ENCODE measurements around the gene TRIM32. TPM values are rescaled to one million over a fixed set of nuclear protein-coding genes. Genes with fewer than 3 reads are reported as not detected.

TRIM32 gene
- total RNA-seq, 1 experiment from 2014 or later: 31.7 TPM

- no peak for DNase-seq (ENCODE audit: low spot score)
Observed at GRCh38 chr9:116705531-116705930, 18.4 kb downstream of the TRIM32 start.

- no peak for DNase-seq (ENCODE audit: low spot score)
Observed at GRCh38 chr9:116706310-116707290, 19.5 kb downstream of the TRIM32 start.

DNA sequence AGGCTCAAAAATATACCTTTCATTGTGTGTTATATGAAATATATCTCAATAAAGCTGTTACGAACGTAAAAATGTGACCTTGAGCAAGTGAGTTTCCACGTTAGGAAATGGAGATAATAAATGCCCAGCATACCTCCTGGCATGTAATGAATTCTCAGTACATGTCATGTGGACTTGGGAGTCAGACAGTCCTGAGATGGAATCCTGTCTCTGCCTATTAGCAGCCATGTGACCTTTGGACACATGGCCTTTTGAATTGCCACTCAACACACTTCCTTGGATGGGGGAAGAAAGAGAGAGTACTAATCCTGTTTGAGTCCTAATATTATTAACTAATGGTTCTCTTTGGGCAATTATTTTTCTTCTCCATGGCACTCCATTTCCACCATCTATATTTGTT lies 25.7 kb downstream of the TRIM32 start:
- DNase-seq (ENCODE audit: low spot score): no peak

DNA sequence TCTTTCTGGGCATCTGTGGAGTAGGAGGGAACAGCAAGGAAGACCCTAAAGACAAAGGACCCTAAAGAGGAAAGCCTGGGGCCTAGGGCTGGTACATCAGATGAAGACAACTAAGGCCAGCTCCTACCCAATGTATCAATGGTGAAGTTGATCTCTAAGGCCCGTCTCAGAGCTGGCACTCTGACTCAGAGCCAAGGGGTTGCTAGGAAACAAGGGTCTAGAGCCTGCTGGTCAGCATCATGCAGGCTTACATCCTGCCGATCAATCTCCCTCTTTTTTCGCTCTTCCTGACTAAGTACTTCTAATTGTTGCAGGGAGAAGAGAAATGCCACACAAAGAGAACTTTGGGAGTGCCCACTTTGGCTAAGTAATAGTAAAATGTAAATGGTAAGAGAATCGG lies 26.2 kb downstream of the TRIM32 start:
- DNase-seq (ENCODE audit: low spot score): no peak

GRCh38 chr9:116715751-116716150 lies 28.6 kb downstream of the TRIM32 start:
- DNase-seq (ENCODE audit: low spot score): no peak

GRCh38 chr9:116716438-116716837 lies 29.3 kb downstream of the TRIM32 start:
- DNase-seq (ENCODE audit: low spot score): no peak

- no peak for DNase-seq (ENCODE audit: low spot score)
Observed at GRCh38 chr9:116717150-116717549, 30.0 kb downstream of the TRIM32 start.

DNA sequence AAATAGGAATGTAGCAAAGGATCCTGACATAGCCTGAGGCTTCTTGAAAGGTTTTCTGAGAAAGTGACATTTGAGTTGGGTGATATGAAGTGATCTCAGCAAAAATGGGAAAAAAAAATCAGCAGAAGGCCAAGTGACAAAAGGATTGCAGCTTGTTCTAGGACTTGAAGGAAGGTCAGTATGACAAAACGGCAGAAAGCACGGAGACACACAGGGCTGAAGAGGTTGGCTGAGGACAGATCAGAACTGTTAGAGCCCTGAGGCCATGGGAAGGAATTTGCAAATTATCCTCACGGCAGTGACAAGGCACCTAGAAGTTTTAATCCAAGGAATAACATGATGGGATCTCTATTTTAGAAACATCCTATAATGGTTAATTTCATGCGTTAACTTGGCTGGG lies 31.0 kb downstream of the TRIM32 start:
- no peak for DNase-seq (ENCODE audit: low spot score)

DNA sequence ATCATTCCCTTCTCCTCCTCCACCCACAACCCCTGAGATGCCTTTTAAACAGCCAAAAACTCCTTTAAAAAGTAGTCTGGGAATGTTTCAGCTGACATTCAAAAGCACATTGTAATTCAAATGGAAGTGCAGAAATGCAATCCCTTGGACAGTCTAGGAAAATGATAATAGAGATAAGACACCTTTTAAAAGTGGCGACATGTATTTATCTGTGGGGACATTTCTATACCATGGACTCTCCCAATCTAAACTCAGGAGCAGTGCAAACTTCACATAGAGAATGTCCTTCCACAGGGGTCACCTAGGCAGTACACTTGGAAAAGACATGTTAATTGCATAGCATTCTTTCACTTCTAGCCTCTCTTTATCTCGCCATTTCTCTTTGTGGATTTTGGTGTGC lies 33.0 kb downstream of the TRIM32 start:
- no peak for DNase-seq (ENCODE audit: low spot score)

DNA sequence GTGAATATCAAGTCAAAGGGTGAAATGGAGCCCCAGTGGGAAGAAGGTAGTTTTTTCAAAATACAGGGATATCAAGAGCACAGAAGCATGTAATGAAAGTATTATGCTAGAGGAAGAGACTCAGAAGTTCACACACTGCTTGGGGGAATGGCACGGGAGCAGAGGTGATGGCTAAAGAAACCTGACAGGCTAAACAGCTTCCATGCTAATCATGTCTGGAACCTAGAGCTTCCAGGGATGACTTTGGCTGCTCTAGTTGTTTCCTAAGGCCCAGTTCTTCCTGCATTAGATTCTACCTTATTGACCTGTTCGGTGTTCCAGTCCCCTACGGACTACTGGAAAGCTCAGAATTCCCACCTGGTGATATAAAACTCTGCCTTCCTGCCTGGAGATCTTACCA lies 34.3 kb downstream of the TRIM32 start:
- no peak for DNase-seq (ENCODE audit: low spot score)

GRCh38 chr9:116721944-116722343 lies 34.8 kb downstream of the TRIM32 start:
- no peak for DNase-seq (ENCODE audit: low spot score)

GRCh38 chr9:116724123-116724522 lies 37.0 kb downstream of the TRIM32 start:
- DNase-seq (ENCODE audit: low spot score): no peak

- DNase-seq (ENCODE audit: low spot score): no peak
Observed at GRCh38 chr9:116726602-116727001, 39.5 kb downstream of the TRIM32 start.

DNA sequence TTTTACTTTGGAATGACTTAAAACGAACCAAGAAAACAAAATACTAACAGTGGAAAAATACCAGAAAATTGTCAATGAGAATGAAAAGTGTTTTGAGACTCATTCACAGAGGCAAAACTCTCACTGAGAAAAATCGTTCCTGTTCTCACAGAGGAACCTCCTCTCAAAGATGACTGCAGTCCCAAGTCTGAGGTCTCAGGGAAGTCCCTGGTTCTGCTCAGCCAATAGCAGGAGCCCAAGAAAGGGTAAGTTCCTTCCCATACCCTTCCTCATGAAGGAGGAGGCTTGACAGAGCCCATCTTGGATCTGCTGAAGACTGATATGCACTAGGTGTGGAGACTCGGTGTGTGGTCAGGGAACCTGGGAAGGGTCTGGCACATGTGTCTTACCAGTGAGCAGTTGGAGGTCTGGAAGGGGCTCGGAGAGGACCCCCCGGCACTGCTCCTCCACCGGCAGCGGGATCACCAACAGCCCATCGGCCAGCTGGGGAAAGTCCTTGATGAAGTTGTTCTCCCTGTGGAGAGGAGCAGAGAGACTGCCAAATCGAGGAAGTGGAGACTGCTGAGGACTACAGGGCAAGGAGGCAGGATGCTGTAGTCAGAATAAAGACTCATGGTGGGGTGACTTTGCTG lies 46.0 kb downstream of the TRIM32 start:
- no peak for DNase-seq (ENCODE audit: low spot score)

GRCh38 chr9:116736399-116737151 lies 49.5 kb downstream of the TRIM32 start:
- no peak for DNase-seq (ENCODE audit: low spot score)

GRCh38 chr9:116737152-116737546 lies 50.0 kb downstream of the TRIM32 start:
- peak; percentile 63 for DNase-seq (ENCODE audit: low spot score)

DNA sequence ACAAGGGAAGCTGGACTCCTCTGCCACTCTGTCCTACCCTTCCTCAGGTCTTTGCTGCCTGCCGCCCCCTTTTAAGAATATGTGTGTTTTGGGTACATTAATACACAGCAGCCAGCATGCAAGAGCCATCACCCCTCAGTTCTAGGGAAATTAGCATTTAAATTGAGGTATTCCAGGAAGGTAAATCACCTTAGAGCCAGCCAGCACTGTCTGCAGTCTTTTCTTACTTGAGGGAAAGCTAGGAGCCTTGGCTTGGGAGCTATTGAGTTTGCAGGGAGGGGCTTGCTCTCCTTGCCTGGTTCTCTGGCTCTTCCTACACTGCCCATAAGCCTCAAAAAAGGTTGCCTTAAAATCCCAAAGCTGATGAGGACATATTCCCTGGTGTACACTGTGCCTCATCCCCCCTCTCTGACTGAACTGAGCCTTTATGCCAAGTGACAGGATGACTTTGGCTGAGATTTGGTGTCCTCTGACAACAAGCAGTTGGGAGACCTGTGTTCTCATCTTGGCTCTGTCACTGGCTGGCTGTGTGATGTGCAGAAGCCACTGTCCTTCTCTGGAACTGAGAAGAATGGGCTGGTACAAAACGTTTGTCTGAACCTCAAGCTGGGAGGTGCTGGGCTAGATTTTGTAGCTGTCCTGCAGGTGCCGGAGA lies 54.1 kb downstream of the TRIM32 start:
- no peak for DNase-seq (ENCODE audit: low spot score)

DNA sequence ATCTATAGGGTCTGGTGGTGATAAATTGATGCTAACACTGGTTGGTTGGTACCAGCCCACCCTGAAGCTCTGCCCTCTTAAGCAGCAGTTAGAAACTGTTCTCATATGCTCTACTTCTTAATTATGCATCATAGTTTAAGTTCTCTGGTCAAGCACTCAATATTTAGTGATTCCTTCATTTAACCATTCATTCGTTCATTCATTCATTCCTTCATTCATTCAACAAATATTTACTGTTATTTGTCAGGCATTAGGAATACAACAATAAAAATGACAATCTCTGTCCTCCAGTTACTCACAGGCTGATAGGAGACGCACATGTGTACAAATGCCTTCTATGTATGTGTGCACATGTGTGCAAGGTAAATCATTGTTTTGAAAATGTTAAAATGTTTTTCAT lies 54.6 kb downstream of the TRIM32 start:
- DNase-seq (ENCODE audit: low spot score): no peak

DNA sequence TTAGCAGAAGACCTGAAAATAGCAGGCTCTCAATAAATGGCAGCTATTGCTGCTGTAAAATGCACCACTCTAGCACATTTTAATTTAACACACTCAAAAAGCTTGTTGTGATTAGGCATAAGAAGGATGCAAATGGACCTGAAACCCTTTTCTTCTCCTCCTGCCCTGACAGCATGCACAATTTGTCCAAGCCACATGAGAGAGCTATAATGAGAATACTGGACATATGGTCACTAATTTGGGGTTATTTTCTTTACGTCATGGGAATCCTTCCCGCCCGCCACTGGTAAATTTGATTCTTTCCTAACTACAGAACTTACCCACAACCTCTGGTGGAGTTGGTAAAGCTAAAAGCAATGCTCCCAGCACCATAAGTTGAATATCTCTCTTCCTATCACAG lies 62.1 kb downstream of the TRIM32 start:
- DNase-seq (ENCODE audit: low spot score): no peak

DNA sequence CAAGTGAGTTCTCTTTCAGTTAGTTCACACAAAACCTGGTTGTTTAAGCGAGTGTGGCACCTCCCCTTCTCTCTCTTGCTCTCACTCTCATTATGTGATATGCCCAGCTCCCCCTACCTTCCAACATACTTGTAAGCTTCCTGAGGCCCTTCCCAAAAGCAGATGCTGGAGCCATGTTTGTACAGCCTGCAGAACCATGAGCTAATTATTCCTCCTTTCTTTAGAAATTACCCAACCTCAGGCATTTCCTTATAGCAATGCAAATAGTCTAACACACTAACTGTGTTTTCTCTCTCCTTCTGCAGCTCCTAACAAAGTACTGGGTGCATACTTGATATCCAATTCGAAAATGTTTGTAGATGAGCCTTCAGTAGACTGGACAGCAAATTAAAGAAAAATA lies 62.7 kb downstream of the TRIM32 start:
- no peak for DNase-seq (ENCODE audit: low spot score)

- DNase-seq (ENCODE audit: low spot score): no peak
Observed at GRCh38 chr9:116750510-116750909, 63.4 kb downstream of the TRIM32 start.
